NOMO-1 (cell line): ENCODE data around the gene SGCA.

Source experiments
- DNase-seq, 2 experiments: peaks; one replicate each; lab custom pipeline; 2025; ENCODE audit not compliant: unreplicated experiment in 2 of 2; lab: John Stamatoyannopoulos, UW

SGCA gene

GRCh38 chr17:50219939-50220465 lies 54.2 kb downstream of the SGCA start:
- DNase-seq: no peak

- no peak for DNase-seq
Measured at GRCh38 chr17:50220811-50221210, 55.0 kb downstream of the SGCA start.

DNA sequence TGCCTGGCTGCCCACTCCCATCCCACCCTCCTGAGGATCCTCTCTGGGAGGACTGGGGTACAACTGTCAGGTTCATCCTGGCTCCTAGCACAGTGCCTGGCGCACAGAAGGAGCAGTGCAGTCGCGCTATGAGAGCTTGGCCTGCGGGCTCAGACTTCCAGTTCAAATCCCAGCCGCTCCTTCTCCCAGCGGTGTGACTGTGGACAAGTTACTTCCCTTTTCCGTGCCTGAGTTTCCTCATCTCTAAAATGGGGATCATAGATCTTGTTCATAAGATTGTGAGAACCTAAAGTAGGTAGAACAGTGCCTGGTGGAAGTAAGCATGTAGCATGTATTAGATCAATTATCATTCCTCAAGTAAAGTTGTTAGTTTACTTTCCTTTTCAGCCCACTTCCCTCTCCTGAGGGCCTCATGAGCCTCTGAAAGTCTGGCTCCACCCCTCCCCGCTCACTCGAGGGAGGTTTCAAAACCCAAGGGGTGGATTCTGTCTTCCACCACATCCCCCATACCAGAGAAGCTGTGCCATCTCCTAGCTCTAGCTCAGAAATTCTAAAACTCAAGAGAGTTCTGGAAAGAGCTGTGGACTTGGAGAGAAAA lies 55.6 kb downstream of the SGCA start:
- peak; percentile 84 to 88 for DNase-seq

GRCh38 chr17:50221864-50222545 lies 56.2 kb downstream of the SGCA start:
- DNase-seq: peak in 1 of 2 experiments; percentile 57

- no peak for DNase-seq
Measured at GRCh38 chr17:50222922-50223321, 57.1 kb downstream of the SGCA start.
